IPS-18a (cell line): Measurements from ENCODE around the gene NUTM2A.
"Not testable (repeated sequence)": the region's sequence is repeated elsewhere in the genome, so short reads cannot be mapped to it uniquely, and the experiment has no call there.

Experiments
- H3K27ac ChIP-seq: one replicate; pipeline ENCODE4 v1.5.1; 2013; ENCODE audit warnings: low read length
- H3K27me3 ChIP-seq: one replicate; pipeline ENCODE4 v1.6.1; 2013; ENCODE audit warnings: mild to moderate bottlenecking, low read length; ENCODE audit not compliant: control insufficient read depth, insufficient read depth
- H3K36me3 ChIP-seq: one replicate; pipeline ENCODE4 v1.6.1; 2013; ENCODE audit warnings: low read depth, low read length; ENCODE audit not compliant: control insufficient read depth
- H3K4me1 ChIP-seq: one replicate; pipeline ENCODE4 v1.6.1; 2013; ENCODE audit warnings: low read depth, low read length; ENCODE audit not compliant: control insufficient read depth
- H3K4me3 ChIP-seq: one replicate; pipeline ENCODE4 v1.5.1; 2013; ENCODE audit warnings: low read length
- H3K9ac ChIP-seq: one replicate; pipeline ENCODE4 v1.6.1; 2013; ENCODE audit warnings: mild to moderate bottlenecking, low read length, moderate library complexity
- H3K9me3 ChIP-seq: one replicate; pipeline ENCODE4 v1.6.1; 2013; ENCODE audit warnings: low read depth, low read length; ENCODE audit not compliant: control insufficient read depth

Gene NUTM2A

DNA sequence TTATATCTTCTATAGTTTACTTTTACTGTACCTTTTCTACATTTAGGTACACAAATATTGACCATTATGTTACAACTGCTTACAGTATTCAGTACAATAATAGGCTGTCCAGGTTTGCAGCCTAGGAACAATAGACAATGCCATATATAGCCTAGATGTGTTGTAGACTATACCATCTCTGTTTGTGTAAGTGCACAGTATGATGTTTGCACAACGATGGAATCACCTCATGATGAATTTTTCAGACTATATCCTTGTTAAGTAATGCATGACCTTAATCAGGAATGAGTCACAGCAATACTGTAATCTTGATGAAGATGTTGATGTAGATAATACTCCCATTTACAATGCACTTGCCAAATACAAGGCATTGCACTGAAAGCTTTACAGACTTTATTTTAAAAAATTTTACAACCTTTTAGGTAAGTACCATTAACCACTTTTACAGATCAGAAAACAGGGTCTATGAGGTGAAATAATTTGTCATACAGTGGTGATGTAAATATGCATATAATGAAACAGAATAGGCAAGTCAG, 23.6 kb downstream of the NUTM2A start:
- H3K9me3 ChIP-seq, H3K4me3 ChIP-seq, H3K36me3 ChIP-seq, H3K27me3 ChIP-seq, H3K4me1 ChIP-seq, H3K9ac ChIP-seq, H3K27ac ChIP-seq: not testable (repeated sequence)

DNA sequence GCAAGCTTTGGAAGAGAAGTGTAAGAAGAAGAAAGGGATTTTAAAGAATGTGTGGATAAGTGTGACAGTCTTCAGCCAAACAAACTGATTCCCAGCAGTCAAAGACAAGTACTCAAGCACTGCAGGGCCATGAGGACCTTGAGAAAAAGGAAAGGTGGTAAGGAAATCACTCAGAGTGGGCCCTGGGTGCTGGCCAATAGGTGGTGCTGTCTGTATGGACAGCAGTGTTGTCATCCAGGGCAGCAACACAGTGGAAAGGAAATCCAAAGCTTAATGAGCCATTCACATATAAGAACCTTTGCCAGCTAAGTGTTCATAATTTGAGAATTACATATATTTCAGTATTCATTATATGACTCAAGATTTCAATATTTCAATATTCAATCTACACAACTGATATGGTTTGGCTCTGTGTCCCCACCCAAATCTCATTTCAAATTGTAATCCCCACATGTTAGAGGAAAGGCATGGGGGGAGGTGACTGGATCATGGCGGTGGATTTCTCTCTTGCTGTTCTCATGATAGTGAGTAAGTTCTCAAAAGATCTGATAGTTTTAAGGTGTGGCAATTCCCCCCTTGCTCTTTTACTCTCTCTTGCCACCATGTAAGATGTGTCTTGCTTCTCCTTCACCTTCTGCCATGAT, 55.6 kb downstream of the NUTM2A start:
- H3K4me1 ChIP-seq, H3K27me3 ChIP-seq, H3K27ac ChIP-seq, H3K9ac ChIP-seq, H3K4me3 ChIP-seq, H3K9me3 ChIP-seq, H3K36me3 ChIP-seq: not testable (repeated sequence)
